ENCODE data around the gene BAX. TPM values are rescaled to one million over a fixed set of nuclear protein-coding genes. Genes with fewer than 3 reads are reported as not detected.

Gene BAX
- total and polyA plus RNA-seq, 2 of the 13 experiments (the other 11 are each of a cell fraction or from before 2014, with no cell fraction given), result 139 to 176 TPM

DNA sequence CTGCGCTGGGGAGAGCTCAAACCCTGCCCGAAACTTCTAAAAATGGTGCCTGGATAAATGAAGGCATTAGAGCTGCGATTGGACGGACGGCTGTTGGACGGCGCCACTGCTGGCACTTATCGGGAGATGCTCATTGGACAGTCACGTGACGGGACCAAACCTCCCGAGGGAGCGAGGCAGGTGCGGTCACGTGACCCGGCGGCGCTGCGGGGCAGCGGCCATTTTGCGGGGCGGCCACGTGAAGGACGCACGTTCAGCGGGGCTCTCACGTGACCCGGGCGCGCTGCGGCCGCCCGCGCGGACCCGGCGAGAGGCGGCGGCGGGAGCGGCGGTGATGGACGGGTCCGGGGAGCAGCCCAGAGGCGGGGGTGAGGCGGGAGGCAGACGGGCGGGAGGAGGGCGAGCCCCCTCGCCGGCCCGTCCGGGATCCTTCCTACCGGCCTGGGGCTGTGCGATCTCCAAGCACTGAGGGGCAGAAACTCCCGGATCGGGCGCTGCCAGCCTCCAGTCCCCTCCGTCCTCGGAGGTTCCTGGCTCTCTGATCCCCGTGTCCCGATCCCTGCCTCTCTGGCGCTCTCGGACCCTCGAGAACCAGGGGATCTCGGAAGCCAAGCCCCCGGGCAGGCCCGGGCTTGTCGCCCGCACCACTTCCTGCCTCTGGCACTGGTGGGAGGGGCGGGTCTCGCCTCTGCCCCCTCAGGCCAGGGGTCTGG is at the start of gene BAX (continued):
- TF ChIP-seq, protein P1, sequence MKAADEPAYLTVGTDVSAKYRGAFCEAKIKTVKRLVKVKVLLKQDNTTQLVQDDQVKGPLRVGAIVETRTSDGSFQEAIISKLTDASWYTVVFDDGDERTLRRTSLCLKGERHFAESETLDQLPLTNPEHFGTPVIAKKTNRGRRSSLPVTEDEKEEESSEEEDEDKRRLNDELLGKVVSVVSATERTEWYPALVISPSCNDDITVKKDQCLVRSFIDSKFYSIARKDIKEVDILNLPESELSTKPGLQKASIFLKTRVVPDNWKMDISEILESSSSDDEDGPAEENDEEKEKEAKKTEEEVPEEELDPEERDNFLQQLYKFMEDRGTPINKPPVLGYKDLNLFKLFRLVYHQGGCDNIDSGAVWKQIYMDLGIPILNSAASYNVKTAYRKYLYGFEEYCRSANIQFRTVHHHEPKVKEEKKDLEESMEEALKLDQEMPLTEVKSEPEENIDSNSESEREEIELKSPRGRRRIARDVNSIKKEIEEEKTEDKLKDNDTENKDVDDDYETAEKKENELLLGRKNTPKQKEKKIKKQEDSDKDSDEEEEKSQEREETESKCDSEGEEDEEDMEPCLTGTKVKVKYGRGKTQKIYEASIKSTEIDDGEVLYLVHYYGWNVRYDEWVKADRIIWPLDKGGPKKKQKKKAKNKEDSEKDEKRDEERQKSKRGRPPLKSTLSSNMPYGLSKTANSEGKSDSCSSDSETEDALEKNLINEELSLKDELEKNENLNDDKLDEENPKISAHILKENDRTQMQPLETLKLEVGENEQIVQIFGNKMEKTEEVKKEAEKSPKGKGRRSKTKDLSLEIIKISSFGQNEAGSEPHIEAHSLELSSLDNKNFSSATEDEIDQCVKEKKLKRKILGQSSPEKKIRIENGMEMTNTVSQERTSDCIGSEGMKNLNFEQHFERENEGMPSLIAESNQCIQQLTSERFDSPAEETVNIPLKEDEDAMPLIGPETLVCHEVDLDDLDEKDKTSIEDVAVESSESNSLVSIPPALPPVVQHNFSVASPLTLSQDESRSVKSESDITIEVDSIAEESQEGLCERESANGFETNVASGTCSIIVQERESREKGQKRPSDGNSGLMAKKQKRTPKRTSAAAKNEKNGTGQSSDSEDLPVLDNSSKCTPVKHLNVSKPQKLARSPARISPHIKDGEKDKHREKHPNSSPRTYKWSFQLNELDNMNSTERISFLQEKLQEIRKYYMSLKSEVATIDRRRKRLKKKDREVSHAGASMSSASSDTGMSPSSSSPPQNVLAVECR (CRISPR knock-in tag; IDR thresholded peaks at IDR 0.05; ENCODE audit: borderline replicate concordance), result peak; percentile 91
- TF ChIP-seq FOXA1 (IDR thresholded peaks at IDR 0.05) (no peak), FOXA1 (CRISPR knock-in tag; IDR thresholded peaks at IDR 0.05) (0 out of 2 replicates have a peak, but pooled peaks have one; percentile 5), MED1 (CRISPR knock-in tag; IDR thresholded peaks at IDR 0.05) (peak; percentile 68), ZNF7 (CRISPR knock-in tag; IDR thresholded peaks at IDR 0.05) (no peak), DPF2 (CRISPR knock-in tag; IDR thresholded peaks at IDR 0.05; ENCODE audit: borderline replicate concordance, low read depth) (0 out of 2 replicates have a peak, but pooled peaks have one; percentile 21), ZNF777 (CRISPR knock-in tag; IDR thresholded peaks at IDR 0.05) (peak; percentile 97), RXRA (CRISPR knock-in tag; IDR thresholded peaks at IDR 0.05) (0 out of 2 replicates have a peak, but pooled peaks have one; percentile 9), ERF (CRISPR knock-in tag; IDR thresholded peaks at IDR 0.05) (peak; percentile 75), GATAD1 (CRISPR knock-in tag; IDR thresholded peaks at IDR 0.05) (peak; percentile 87), NFIC (IDR thresholded peaks at IDR 0.05; ENCODE audit: low read length) (peak; percentile 33; the same call in 1 of the 2 replicates), ZNF788 (CRISPR knock-in tag; IDR thresholded peaks at IDR 0.05; ENCODE audit: borderline replicate concordance) (no peak; the same call in 1 of the 2 replicates), NR2F1 (CRISPR knock-in tag; IDR thresholded peaks at IDR 0.05) (peak in 1 of 2 experiments; percentile 57; a peak in 2 of 4 replicates), ZNF557 (CRISPR knock-in tag; IDR thresholded peaks at IDR 0.05) (0 out of 2 replicates have a peak, but pooled peaks have one; percentile 16), ZNF317 (CRISPR knock-in tag; IDR thresholded peaks at IDR 0.05) (peak; percentile 70), ZSCAN12 (CRISPR knock-in tag; IDR thresholded peaks at IDR 0.05) (peak; percentile 50; the same call in 1 of the 2 replicates), SATB2 (CRISPR knock-in tag; IDR thresholded peaks at IDR 0.05) (0 out of 2 replicates have a peak, but pooled peaks have one; percentile 28), YEATS2 (CRISPR knock-in tag; IDR thresholded peaks at IDR 0.05; ENCODE audit: borderline replicate concordance) (peak; percentile 63; the same call in 1 of the 2 replicates)
- TF ChIP-seq, protein P2, sequence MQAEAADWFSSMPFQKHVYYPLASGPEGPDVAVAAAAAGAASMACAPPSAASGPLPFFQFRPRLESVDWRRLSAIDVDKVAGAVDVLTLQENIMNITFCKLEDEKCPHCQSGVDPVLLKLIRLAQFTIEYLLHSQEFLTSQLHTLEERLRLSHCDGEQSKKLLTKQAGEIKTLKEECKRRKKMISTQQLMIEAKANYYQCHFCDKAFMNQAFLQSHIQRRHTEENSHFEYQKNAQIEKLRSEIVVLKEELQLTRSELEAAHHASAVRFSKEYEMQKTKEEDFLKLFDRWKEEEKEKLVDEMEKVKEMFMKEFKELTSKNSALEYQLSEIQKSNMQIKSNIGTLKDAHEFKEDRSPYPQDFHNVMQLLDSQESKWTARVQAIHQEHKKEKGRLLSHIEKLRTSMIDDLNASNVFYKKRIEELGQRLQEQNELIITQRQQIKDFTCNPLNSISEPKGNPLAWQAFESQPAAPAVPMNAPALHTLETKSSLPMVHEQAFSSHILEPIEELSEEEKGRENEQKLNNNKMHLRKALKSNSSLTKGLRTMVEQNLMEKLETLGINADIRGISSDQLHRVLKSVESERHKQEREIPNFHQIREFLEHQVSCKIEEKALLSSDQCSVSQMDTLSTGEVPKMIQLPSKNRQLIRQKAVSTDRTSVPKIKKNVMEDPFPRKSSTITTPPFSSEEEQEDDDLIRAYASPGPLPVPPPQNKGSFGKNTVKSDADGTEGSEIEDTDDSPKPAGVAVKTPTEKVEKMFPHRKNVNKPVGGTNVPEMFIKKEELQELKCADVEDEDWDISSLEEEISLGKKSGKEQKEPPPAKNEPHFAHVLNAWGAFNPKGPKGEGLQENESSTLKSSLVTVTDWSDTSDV (CRISPR knock-in tag; IDR thresholded peaks at IDR 0.05), result no peak
- TF ChIP-seq, protein P3, sequence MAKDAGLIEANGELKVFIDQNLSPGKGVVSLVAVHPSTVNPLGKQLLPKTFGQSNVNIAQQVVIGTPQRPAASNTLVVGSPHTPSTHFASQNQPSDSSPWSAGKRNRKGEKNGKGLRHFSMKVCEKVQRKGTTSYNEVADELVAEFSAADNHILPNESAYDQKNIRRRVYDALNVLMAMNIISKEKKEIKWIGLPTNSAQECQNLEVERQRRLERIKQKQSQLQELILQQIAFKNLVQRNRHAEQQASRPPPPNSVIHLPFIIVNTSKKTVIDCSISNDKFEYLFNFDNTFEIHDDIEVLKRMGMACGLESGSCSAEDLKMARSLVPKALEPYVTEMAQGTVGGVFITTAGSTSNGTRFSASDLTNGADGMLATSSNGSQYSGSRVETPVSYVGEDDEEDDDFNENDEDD (CRISPR knock-in tag; IDR thresholded peaks at IDR 0.05; ENCODE audit: borderline replicate concordance), result peak; percentile 72; the same call in 1 of the 2 replicates
